Ovary (tissue), 9 donors: ENCODE measurements around the gene MSTN. TPM values are rescaled to one million over a fixed set of nuclear protein-coding genes. Genes with fewer than 3 reads are reported as not detected.

ENCODE experiments used
- DNase-seq, 5 donors: peaks; one replicate each; pipeline ENCODE4 v3.0.0-alpha.2; 2019 to 2020
- H3K27ac ChIP-seq, 2 donors: fragments of 200-600 bp; one replicate each; pipeline versions ENCODE4 v1.5.1 to v1.8.0; 2019 to 2022
- H3K27me3 ChIP-seq: fragments of 200-600 bp; one replicate; pipeline ENCODE4 v1.8.0; 2022
- H3K36me3 ChIP-seq: fragments of 200-600 bp; sonication (generic); one replicate; pipeline ENCODE4 v1.5.1; 2019
- H3K4me1 ChIP-seq: one replicate; pipeline ENCODE4 v1.8.1; 2013; ENCODE audit warnings: mild to moderate bottlenecking, moderate library complexity; ENCODE audit not compliant: insufficient read depth
- H3K4me3 ChIP-seq: fragments of 200-600 bp; sonication (generic); one replicate; pipeline ENCODE4 v1.5.1; 2017
- H3K9me3 ChIP-seq, 2 donors: fragments of 200-600 bp in 1 of 2; sonication (generic) in 1 of 2; one replicate each; pipeline versions ENCODE4 v1.5.1 to v1.8.1; 2013 to 2019; ENCODE audit warnings: mild to moderate bottlenecking in 1 of 2, moderate library complexity in 1 of 2
- EP300 ChIP-seq: sonication (generic); formaldehyde crosslinking; IDR thresholded peaks from one replicate; pipeline ENCODE4 v1.6.1; 2017; ENCODE audit warnings: antibody characterized with exemption
- POLR2A ChIP-seq: fragments of 450-650 bp; IDR thresholded peaks from one replicate; pipeline ENCODE4 v1.6.1; 2017; ENCODE audit warnings: antibody characterized with exemption, mild to moderate bottlenecking, moderate library complexity
- WGBS, 3 donors: extraction: QIAGEN DNeasy Blood & Tissue Kit in 1 of 3; methylation state at CpG; one replicate each; pipeline versions ENCODE4 v1.1.5 to v1.1.7; 2013 to 2017; 5-methylcytosine and 5-hydroxymethylcytosine counted together
- intact Hi-C, 4 donors: fragments of 100-400 bp; cut with DNase I; formaldehyde crosslinking; loops; one replicate each; pipeline versions ENCODE4 v1.11.0 to v1.15.1; 2022 to 2023
- polyA plus RNA-seq, 2 donors: library from polyadenylated mRNA; stranded (reverse); fragments of 200-250 nt in 1 of 2; fragments of 350-450 nt in 1 of 2; fragmentation: Illumina TruSeq in 1 of 2; extraction: RNeasy Lipid Tissue Mini Kit (QIAGEN cat#74804) in 1 of 2; gene quantifications; one replicate each; pipeline ENCODE4 v1.2.3, GENCODE V29; 2013 to 2014
- total RNA-seq, 7 donors: library from RNA; depleted of rRNA in 2 of 7; stranded (reverse); fragments of >200 nt in 2 of 7; fragmentation: NEBNext Ultra II Directional in 3 of 7; extraction: Animal tissue kit (Norgen Biotek cat#: 25700) in 3 of 7; gene quantifications; one replicate each; pipeline versions ENCODE4 v1.1.0 to v1.2.4, GENCODE V29; 2016 to 2023
- TF ChIP-seq, protein P1 (sequence below), 3 donors: fragments of 450-650 bp in 2 of 3; fragments of 200-600 bp in 1 of 3; IDR thresholded peaks; one replicate each; pipeline versions ENCODE4 v1.5.1 to v1.8.0; 2016 to 2022; ENCODE audit warnings: antibody characterized with exemption in 3 of 3, mild to moderate bottlenecking in 1 of 3
- donor health status: DM: no; HTN: no; CAD: no; lungs with moderate emphysema.
- donor health status: DM: no; HTN: no; CAD: no.
- donor health status: Bipolar disorder and iron deficiency.
- donor health status: DM: yes; HTN: yes; CAD: no.
- donor health status: DM: no; HTN: no; CAD: no.
- donor health status: DM: yes; HTN: yes; CAD: no.

The MSTN gene
- total and polyA plus RNA-seq, 9 donors, result 0.13 to 0.45 (median 0.23) TPM; not detected in 1

DNA sequence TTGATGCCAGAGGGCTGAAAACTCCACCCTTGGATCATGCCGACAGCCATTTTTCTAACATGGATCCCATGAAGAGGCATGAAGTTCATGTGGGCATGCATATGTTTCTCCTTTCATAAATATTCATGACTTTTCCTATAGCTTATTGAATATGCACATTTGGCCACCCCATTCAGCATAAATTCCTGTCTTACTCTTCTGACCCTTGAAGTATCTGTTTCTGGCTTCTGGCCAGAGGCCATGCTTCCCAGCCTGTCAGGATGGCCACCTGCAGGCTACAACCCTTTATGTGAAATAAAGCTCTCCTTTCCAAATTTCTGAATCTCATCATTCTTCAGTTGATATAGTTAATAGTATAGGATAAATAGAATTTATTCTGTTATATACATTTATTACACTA, 19.6 kb upstream of the MSTN start:
- Histone ChIP-seq H3K4me1 (no peaks in the 10 kb centered on the region), H3K27me3 (no peaks in the 10 kb centered on the region), H3K27ac (no peak overlapping the region), H3K9me3 (no peaks in the 10 kb centered on the region), H3K36me3 (no peaks in the 10 kb centered on the region), H3K4me3 (no peak overlapping the region)
- no peak for DNase-seq
- intact Hi-C loops, result loop anchor here in 1 of 4 donors (10.0 kb wide), 1 partner anchor 517 kb away; no protein-coding TSS in a partner anchor
- WGBS, 3 donors, result 93 to 100% (median 95%) methylated on average over 1 of the region's 1 CpG
- TF ChIP-seq POLR2A (no peak), EP300 (no peak)
- TF ChIP-seq, protein P1, sequence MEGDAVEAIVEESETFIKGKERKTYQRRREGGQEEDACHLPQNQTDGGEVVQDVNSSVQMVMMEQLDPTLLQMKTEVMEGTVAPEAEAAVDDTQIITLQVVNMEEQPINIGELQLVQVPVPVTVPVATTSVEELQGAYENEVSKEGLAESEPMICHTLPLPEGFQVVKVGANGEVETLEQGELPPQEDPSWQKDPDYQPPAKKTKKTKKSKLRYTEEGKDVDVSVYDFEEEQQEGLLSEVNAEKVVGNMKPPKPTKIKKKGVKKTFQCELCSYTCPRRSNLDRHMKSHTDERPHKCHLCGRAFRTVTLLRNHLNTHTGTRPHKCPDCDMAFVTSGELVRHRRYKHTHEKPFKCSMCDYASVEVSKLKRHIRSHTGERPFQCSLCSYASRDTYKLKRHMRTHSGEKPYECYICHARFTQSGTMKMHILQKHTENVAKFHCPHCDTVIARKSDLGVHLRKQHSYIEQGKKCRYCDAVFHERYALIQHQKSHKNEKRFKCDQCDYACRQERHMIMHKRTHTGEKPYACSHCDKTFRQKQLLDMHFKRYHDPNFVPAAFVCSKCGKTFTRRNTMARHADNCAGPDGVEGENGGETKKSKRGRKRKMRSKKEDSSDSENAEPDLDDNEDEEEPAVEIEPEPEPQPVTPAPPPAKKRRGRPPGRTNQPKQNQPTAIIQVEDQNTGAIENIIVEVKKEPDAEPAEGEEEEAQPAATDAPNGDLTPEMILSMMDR (IDR thresholded peaks at IDR 0.05), result no peak

DNA sequence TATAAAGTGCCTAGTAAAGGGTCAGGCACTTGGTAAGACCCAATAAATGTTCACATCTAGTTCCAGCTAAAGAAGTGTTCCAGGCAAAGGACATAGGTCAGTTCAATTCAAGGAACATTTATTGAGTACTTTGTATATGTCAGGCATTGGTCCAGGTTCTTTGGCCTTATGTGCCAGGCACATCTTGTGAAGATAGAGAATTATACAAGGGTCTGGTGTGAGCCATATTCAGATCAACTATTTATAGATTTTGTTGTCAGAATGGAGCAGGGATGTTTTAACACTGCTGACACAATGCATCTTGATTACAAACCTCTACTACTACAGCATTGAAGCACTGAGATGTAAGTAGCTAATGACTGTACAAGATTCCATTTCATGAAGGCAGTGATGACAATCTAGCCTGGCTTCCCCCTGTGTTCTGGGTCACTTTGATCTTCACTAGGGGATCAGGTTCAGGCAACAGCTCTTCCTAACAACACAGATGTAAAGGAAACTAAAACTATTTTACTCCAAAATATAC, 18.1 kb upstream of the MSTN start:
- DNase-seq, result no peak
- H3K9me3 ChIP-seq, result no peaks in the 10 kb centered on the region
- H3K27me3 ChIP-seq, result no peaks in the 10 kb centered on the region
- no peak overlapping the region for H3K27ac ChIP-seq
- intact Hi-C loops, result loop anchor here in 1 of 4 donors (10.0 kb wide), 1 partner anchor 516 kb away; no protein-coding TSS in a partner anchor
- no peak overlapping the region for H3K4me3 ChIP-seq
- H3K36me3 ChIP-seq, result no peaks in the 10 kb centered on the region
- no peaks in the 10 kb centered on the region for H3K4me1 ChIP-seq
- TF ChIP-seq EP300 (no peak), POLR2A (no peak)
- TF ChIP-seq, protein P1 (IDR thresholded peaks at IDR 0.05), result no peak

DNA sequence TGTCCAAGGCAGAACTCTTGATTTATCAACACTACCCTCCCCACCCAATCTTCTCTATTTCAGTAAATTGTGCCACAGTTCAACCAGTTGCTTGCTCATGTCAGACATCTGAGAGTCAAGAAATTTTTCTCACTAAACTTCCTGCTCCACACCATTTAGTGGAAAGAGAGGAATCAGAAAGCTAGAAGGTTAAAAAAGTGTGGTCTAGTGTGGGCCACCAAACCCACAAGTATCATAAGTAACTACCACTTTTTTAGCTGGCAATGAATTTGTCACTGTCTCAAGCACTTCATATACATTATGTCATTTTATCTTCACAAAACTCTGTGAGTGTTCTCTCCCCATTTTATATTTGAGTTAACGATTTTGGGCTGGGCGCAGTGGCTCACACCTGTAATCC, 16.6 kb upstream of the MSTN start:
- Histone ChIP-seq H3K9me3 (no peaks in the 10 kb centered on the region), H3K27me3 (no peaks in the 10 kb centered on the region), H3K27ac (no peak overlapping the region), H3K4me3 (no peak overlapping the region), H3K36me3 (no peaks in the 10 kb centered on the region), H3K4me1 (no peaks in the 10 kb centered on the region)
- intact Hi-C loops, result no loop called here
- TF ChIP-seq, protein P1 (IDR thresholded peaks at IDR 0.05), result no peak
- TF ChIP-seq EP300 (no peak), POLR2A (no peak)
- DNase-seq, result no peak
- 94 to 98% (median 96%) methylated on average over 2 of the region's 2 CpGs for WGBS, 3 donors

DNA sequence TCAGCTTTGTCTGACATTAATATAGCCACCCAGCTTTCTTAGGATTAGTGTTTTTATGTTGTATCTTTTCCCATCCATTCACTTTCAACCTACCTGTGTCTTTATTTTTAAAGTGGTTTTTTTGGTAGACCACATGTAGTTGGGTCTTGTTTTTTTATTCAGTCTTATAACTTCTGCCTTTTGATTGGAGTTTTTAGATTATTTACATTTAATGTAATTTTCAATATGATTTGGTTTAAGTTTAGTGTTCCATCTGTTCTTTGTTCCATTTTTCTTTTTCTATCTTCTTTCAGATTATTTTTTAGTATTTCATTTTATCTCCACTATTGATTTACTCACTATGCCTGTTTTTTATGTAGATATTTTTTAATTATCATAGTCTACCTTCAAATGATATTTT, 13.1 kb upstream of the MSTN start:
- Histone ChIP-seq H3K27ac (no peak overlapping the region), H3K9me3 (no peaks in the 10 kb centered on the region), H3K36me3 (no peaks in the 10 kb centered on the region), H3K4me3 (no peak overlapping the region), H3K27me3 (no peaks in the 10 kb centered on the region), H3K4me1 (no peaks in the 10 kb centered on the region)
- intact Hi-C loops, result no loop called here
- no peak for TF ChIP-seq EP300
- TF ChIP-seq, protein P1 (IDR thresholded peaks at IDR 0.05), result no peak
- TF ChIP-seq POLR2A, result no peak
- no peak for DNase-seq
